ENCODE results near the gene UBE2N.

The UBE2N gene

DNA sequence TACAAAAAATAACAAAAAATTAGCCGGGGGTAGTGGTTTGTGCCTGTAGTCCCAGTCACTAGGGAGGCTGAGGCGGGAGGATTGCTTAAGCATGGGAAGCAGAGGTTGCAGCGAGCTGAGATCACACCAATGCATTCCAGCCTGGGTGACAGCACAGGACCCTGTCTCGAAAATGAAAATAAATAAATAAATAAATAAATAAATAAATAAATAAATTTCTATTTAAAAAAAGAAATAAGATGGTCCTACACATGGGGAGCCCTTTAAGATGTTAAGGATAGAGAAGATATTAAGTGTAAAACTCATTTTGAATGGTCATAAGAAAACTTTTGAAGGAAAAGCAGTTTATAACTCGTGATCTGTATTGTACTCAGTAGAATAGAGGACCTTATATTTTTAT is 17.4 kb upstream of the UBE2N start:
- TF ChIP-seq CREB1 (IDR thresholded peaks at IDR 0.05; ENCODE audit: low read depth) (no peak), REST (IDR thresholded peaks at IDR 0.05; ENCODE audit: low read depth) (no peak), TEAD4 (IDR thresholded peaks at IDR 0.05) (no peak), NFIC (IDR thresholded peaks at IDR 0.05) (no peak), YY1 (IDR thresholded peaks at IDR 0.05; ENCODE audit: low read depth) (no peak)

GRCh38 chr12:93456077-93456476 is 14.3 kb upstream of the UBE2N start:
- no peak for TF ChIP-seq USF1 (IDR thresholded peaks at IDR 0.05)
- TF ChIP-seq EGR1 (IDR thresholded peaks at IDR 0.05): no peak
- TF ChIP-seq RAD21 (IDR thresholded peaks at IDR 0.05; ENCODE audit: low read depth): no peak
- no peak for TF ChIP-seq TCF12 (IDR thresholded peaks at IDR 0.05; ENCODE audit: low read depth)
- TF ChIP-seq NFIC (IDR thresholded peaks at IDR 0.05): no peak
- TF ChIP-seq TEAD4 (IDR thresholded peaks at IDR 0.05): no peak
- no peak for TF ChIP-seq CEBPB (IDR thresholded peaks at IDR 0.05)
- no peak for TF ChIP-seq TAF1 (IDR thresholded peaks at IDR 0.05; ENCODE audit: low read depth)
- TF ChIP-seq, protein P1, sequence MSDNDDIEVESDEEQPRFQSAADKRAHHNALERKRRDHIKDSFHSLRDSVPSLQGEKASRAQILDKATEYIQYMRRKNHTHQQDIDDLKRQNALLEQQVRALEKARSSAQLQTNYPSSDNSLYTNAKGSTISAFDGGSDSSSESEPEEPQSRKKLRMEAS (IDR thresholded peaks at IDR 0.05): no peak
- TF ChIP-seq CREB1 (IDR thresholded peaks at IDR 0.05; ENCODE audit: low read depth): no peak
- no peak for TF ChIP-seq REST (IDR thresholded peaks at IDR 0.05; ENCODE audit: low read depth)
- no peak for TF ChIP-seq FOXM1 (IDR thresholded peaks at IDR 0.05; ENCODE audit: borderline replicate concordance, low read depth)
- no peak for TF ChIP-seq ZBTB7A (IDR thresholded peaks at IDR 0.05; ENCODE audit: low read depth)
- TF ChIP-seq EP300 (IDR thresholded peaks at IDR 0.05; ENCODE audit: borderline replicate concordance): no peak
- TF ChIP-seq YY1 (IDR thresholded peaks at IDR 0.05; ENCODE audit: low read depth): no peak

DNA sequence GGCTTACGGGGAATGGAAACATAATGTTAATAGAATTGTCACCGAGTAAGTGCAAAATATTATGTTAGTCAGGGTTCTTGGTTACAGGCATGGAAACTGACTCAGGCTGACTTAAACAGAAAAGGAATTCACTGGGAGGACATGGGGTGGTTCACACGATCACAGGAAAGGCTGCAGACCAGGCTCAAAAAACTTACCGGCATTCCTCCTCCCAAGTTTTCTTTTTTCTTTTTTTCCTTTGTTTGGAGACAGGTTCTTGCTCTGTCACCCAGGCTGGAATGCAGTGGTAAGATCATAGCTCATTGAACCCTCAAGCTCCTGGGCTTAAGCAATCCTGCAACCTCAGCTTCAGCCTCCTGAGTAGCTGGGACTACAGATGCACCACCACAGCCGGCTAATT is 11.9 kb upstream of the UBE2N start:
- TF ChIP-seq, protein P1 (IDR thresholded peaks at IDR 0.05): no peak
- TF ChIP-seq NFIC (IDR thresholded peaks at IDR 0.05) (no peak), EP300 (IDR thresholded peaks at IDR 0.05; ENCODE audit: borderline replicate concordance) (no peak), CEBPB (IDR thresholded peaks at IDR 0.05) (no peak), TEAD4 (IDR thresholded peaks at IDR 0.05) (no peak), RAD21 (IDR thresholded peaks at IDR 0.05; ENCODE audit: low read depth) (no peak), TCF12 (IDR thresholded peaks at IDR 0.05; ENCODE audit: low read depth) (no peak), USF1 (IDR thresholded peaks at IDR 0.05) (no peak), ZBTB7A (IDR thresholded peaks at IDR 0.05; ENCODE audit: low read depth) (no peak), FOXM1 (IDR thresholded peaks at IDR 0.05; ENCODE audit: borderline replicate concordance, low read depth) (no peak), CREB1 (IDR thresholded peaks at IDR 0.05; ENCODE audit: low read depth) (no peak), EGR1 (IDR thresholded peaks at IDR 0.05) (no peak), TAF1 (IDR thresholded peaks at IDR 0.05; ENCODE audit: low read depth) (no peak), YY1 (IDR thresholded peaks at IDR 0.05; ENCODE audit: low read depth) (no peak), REST (IDR thresholded peaks at IDR 0.05; ENCODE audit: low read depth) (no peak)

- TF ChIP-seq EP300 (IDR thresholded peaks at IDR 0.05; ENCODE audit: borderline replicate concordance) (no peak), TAF1 (IDR thresholded peaks at IDR 0.05; ENCODE audit: low read depth) (no peak), TCF12 (IDR thresholded peaks at IDR 0.05; ENCODE audit: low read depth) (no peak), TEAD4 (IDR thresholded peaks at IDR 0.05) (no peak), NFIC (IDR thresholded peaks at IDR 0.05) (no peak), ZBTB7A (IDR thresholded peaks at IDR 0.05; ENCODE audit: low read depth) (no peak), REST (IDR thresholded peaks at IDR 0.05; ENCODE audit: low read depth) (no peak)
Observed at GRCh38 chr12:93451423-93452158, 9.8 kb upstream of the UBE2N start.
